ENCODE measurements around the gene HOXC12. TPM values are rescaled to one million over a fixed set of nuclear protein-coding genes. Genes with fewer than 3 reads are reported as not detected.

The HOXC12 gene
- polyA plus RNA-seq, 4 donors = not detected

- WGBS, 3 donors = 18 to 34% (median 27%) methylated on average over 26 of the region's 26 CpGs
- FAIRE-seq = no peak
- H3K4me3 ChIP-seq (ENCODE audit: low read depth in 1 of 3, low read length in 3 of 3) = no peak overlapping the region
These were observed 28.2 kb downstream of the HOXC12 start for GRCh38 chr12:53982648-53983567.

GRCh38 chr12:53983568-53983949, 28.9 kb downstream of the HOXC12 start:
- H3K27me3 ChIP-seq (ENCODE audit: control insufficient read depth in 3 of 3, insufficient read depth in 3 of 3, low read length in 3 of 3) = peaks cover 0 to 92% (median 72%) of the 10 kb centered on the region in 3 donors
- H3K4me1 ChIP-seq (ENCODE audit: control insufficient read depth in 3 of 3, insufficient read depth in 2 of 3, low read depth in 1 of 3, low read length in 2 of 3) = peaks cover 5 to 35% (median 6%) of the 10 kb centered on the region in 3 donors
- H3K9me3 ChIP-seq (ENCODE audit: control insufficient read depth in 2 of 2, insufficient read depth in 1 of 2, low read depth in 1 of 2, low read length in 1 of 2) = peaks cover 0 to 4% of the 10 kb centered on the region in 2 donors
- no peak overlapping the region for H3K4me3 ChIP-seq (ENCODE audit: low read depth in 1 of 3, low read length in 3 of 3)
- WGBS, 3 donors = 20 to 42% (median 24%) methylated on average over 17 of the region's 17 CpGs
- FAIRE-seq (no peak), DNase-seq (no peak)
- no peaks in the 10 kb centered on the region for H3K36me3 ChIP-seq (ENCODE audit: control insufficient read depth in 3 of 3, insufficient read depth in 2 of 3, low read depth in 1 of 3, low read length in 3 of 3)
- no peak overlapping the region for H3K27ac ChIP-seq (ENCODE audit: low read depth in 1 of 3, low read length in 2 of 3)

More at GRCh38 chr12:53982648-53983567, 28.2 kb downstream of the HOXC12 start:
- Histone ChIP-seq H3K9me3 (ENCODE audit: control insufficient read depth in 2 of 2, insufficient read depth in 1 of 2, low read depth in 1 of 2, low read length in 1 of 2) (peaks cover 0 to 4% of the 10 kb centered on the region in 2 donors), H3K4me1 (ENCODE audit: control insufficient read depth in 3 of 3, insufficient read depth in 2 of 3, low read depth in 1 of 3, low read length in 2 of 3) (peaks cover 5 to 32% (median 6%) of the 10 kb centered on the region in 3 donors), H3K27me3 (ENCODE audit: control insufficient read depth in 3 of 3, insufficient read depth in 3 of 3, low read length in 3 of 3) (peaks cover 0 to 91% (median 71%) of the 10 kb centered on the region in 3 donors), H3K36me3 (ENCODE audit: control insufficient read depth in 3 of 3, insufficient read depth in 2 of 3, low read depth in 1 of 3, low read length in 3 of 3) (no peaks in the 10 kb centered on the region), H3K27ac (ENCODE audit: low read depth in 1 of 3, low read length in 2 of 3) (no peak overlapping the region)
- no peak for DNase-seq

GRCh38 chr12:53983950-53984572, 29.4 kb downstream of the HOXC12 start:
- H3K27me3 ChIP-seq (ENCODE audit: control insufficient read depth in 3 of 3, insufficient read depth in 3 of 3, low read length in 3 of 3) = peaks cover 0 to 92% (median 75%) of the 10 kb centered on the region in 3 donors
- FAIRE-seq = no peak
- DNase-seq = no peak
- peaks cover 0 to 4% of the 10 kb centered on the region in 2 donors for H3K9me3 ChIP-seq (ENCODE audit: control insufficient read depth in 2 of 2, insufficient read depth in 1 of 2, low read depth in 1 of 2, low read length in 1 of 2)
- no peaks in the 10 kb centered on the region for H3K36me3 ChIP-seq (ENCODE audit: control insufficient read depth in 3 of 3, insufficient read depth in 2 of 3, low read depth in 1 of 3, low read length in 3 of 3)
- H3K4me3 ChIP-seq (ENCODE audit: low read depth in 1 of 3, low read length in 3 of 3) = no peak overlapping the region
- peaks cover 5 to 39% (median 6%) of the 10 kb centered on the region in 3 donors for H3K4me1 ChIP-seq (ENCODE audit: control insufficient read depth in 3 of 3, insufficient read depth in 2 of 3, low read depth in 1 of 3, low read length in 2 of 3)
- WGBS, 3 donors = 21 to 40% (median 29%) methylated on average over 29 to 30 of the region's 30 CpGs
- H3K27ac ChIP-seq (ENCODE audit: low read depth in 1 of 3, low read length in 2 of 3) = no peak overlapping the region

GRCh38 chr12:53984901-53985691, 30.4 kb downstream of the HOXC12 start, which contains the start of gene HOXC10:
Gene HOXC10, plus strand, starts transcription at chr12:53985146. Its CDS starts 114 bp downstream, at chr12:53985260.
- DNase-seq = peak; percentile 85 to 94
- no peak for FAIRE-seq
- Histone ChIP-seq H3K27ac (ENCODE audit: low read depth in 1 of 3, low read length in 2 of 3) (no peak within 1 kb of the TSS), H3K27me3 (ENCODE audit: control insufficient read depth in 3 of 3, insufficient read depth in 3 of 3, low read length in 3 of 3) (peaks cover 0 to 97% (median 72%) of the 10 kb centered on the region in 3 donors), H3K4me3 (ENCODE audit: low read depth in 1 of 3, low read length in 3 of 3) (peak within 1 kb of the TSS in 2 of 3 donors; percentile 35 to 37), H3K4me1 (ENCODE audit: control insufficient read depth in 3 of 3, insufficient read depth in 2 of 3, low read depth in 1 of 3, low read length in 2 of 3) (peaks cover 3 to 33% (median 5%) of the 10 kb centered on the region in 3 donors), H3K36me3 (ENCODE audit: control insufficient read depth in 3 of 3, insufficient read depth in 2 of 3, low read depth in 1 of 3, low read length in 3 of 3) (no peaks in the 10 kb centered on the region), H3K9me3 (ENCODE audit: control insufficient read depth in 2 of 2, insufficient read depth in 1 of 2, low read depth in 1 of 2, low read length in 1 of 2) (peaks cover 0 to 4% of the 10 kb centered on the region in 2 donors)
- 4 to 6% (median 5%) methylated on average over 53 to 55 of the region's 55 CpGs for WGBS, 3 donors

GRCh38 chr12:53985692-53985993, 30.9 kb downstream of the HOXC12 start:
- Histone ChIP-seq H3K27ac (ENCODE audit: low read depth in 1 of 3, low read length in 2 of 3) (no peak overlapping the region), H3K4me1 (ENCODE audit: control insufficient read depth in 3 of 3, insufficient read depth in 2 of 3, low read depth in 1 of 3, low read length in 2 of 3) (peaks cover 3 to 32% (median 5%) of the 10 kb centered on the region in 3 donors), H3K4me3 (ENCODE audit: low read depth in 1 of 3, low read length in 3 of 3) (peak overlapping the region in 2 of 3 donors; percentile 14 to 37), H3K27me3 (ENCODE audit: control insufficient read depth in 3 of 3, insufficient read depth in 3 of 3, low read length in 3 of 3) (peaks cover 0 to 99% (median 73%) of the 10 kb centered on the region in 3 donors), H3K36me3 (ENCODE audit: control insufficient read depth in 3 of 3, insufficient read depth in 2 of 3, low read depth in 1 of 3, low read length in 3 of 3) (no peaks in the 10 kb centered on the region), H3K9me3 (ENCODE audit: control insufficient read depth in 2 of 2, insufficient read depth in 1 of 2, low read depth in 1 of 2, low read length in 1 of 2) (peaks cover 0 to 4% of the 10 kb centered on the region in 2 donors)
- 8 to 19% (median 10%) methylated on average over 21 of the region's 21 CpGs for WGBS, 3 donors
- FAIRE-seq (no peak), DNase-seq (no peak)

GRCh38 chr12:53985994-53986685, 31.4 kb downstream of the HOXC12 start:
- Histone ChIP-seq H3K4me1 (ENCODE audit: control insufficient read depth in 3 of 3, insufficient read depth in 2 of 3, low read depth in 1 of 3, low read length in 2 of 3) (peaks cover 3 to 32% (median 5%) of the 10 kb centered on the region in 3 donors), H3K9me3 (ENCODE audit: control insufficient read depth in 2 of 2, insufficient read depth in 1 of 2, low read depth in 1 of 2, low read length in 1 of 2) (peaks cover 0 to 4% of the 10 kb centered on the region in 2 donors), H3K27ac (ENCODE audit: low read depth in 1 of 3, low read length in 2 of 3) (no peak overlapping the region), H3K36me3 (ENCODE audit: control insufficient read depth in 3 of 3, insufficient read depth in 2 of 3, low read depth in 1 of 3, low read length in 3 of 3) (no peaks in the 10 kb centered on the region), H3K4me3 (ENCODE audit: low read depth in 1 of 3, low read length in 3 of 3) (peak overlapping the region in 2 of 3 donors; percentile 14 to 37), H3K27me3 (ENCODE audit: control insufficient read depth in 3 of 3, insufficient read depth in 3 of 3, low read length in 3 of 3) (peaks cover 0 to 99% (median 73%) of the 10 kb centered on the region in 3 donors)
- DNase-seq (peak in 1 of 2 donors; percentile 62), FAIRE-seq (no peak)
- WGBS, 3 donors = 2 to 3% (median 3%) methylated on average over 48 to 50 of the region's 50 CpGs

- FAIRE-seq = no peak
- Histone ChIP-seq H3K4me3 (ENCODE audit: low read depth in 1 of 3, low read length in 3 of 3) (no peak overlapping the region), H3K27ac (ENCODE audit: low read depth in 1 of 3, low read length in 2 of 3) (no peak overlapping the region), H3K27me3 (ENCODE audit: control insufficient read depth in 3 of 3, insufficient read depth in 3 of 3, low read length in 3 of 3) (peaks cover under 1 to 99% (median 75%) of the 10 kb centered on the region in 3 donors), H3K9me3 (ENCODE audit: control insufficient read depth in 2 of 2, insufficient read depth in 1 of 2, low read depth in 1 of 2, low read length in 1 of 2) (peaks cover 0 to 4% of the 10 kb centered on the region in 2 donors), H3K4me1 (ENCODE audit: control insufficient read depth in 3 of 3, insufficient read depth in 2 of 3, low read depth in 1 of 3, low read length in 2 of 3) (peaks cover 3 to 32% (median 5%) of the 10 kb centered on the region in 3 donors), H3K36me3 (ENCODE audit: control insufficient read depth in 3 of 3, insufficient read depth in 2 of 3, low read depth in 1 of 3, low read length in 3 of 3) (no peaks in the 10 kb centered on the region)
- 19 to 28% (median 26%) methylated on average over 21 of the region's 21 CpGs for WGBS, 3 donors
- no peak for DNase-seq
These were observed 32.2 kb downstream of the HOXC12 start for GRCh38 chr12:53986686-53987483.
